A549 (cell line): ENCODE data around the gene CD200R1L. TPM values are rescaled to one million over a fixed set of nuclear protein-coding genes. Genes with fewer than 3 reads are reported as not detected.

Experiments used
- ATAC-seq, 2 experiments: fragments of 200-7000 bp in 1 of 2; fragments of >200 bp in 1 of 2; cut with Nextera tagmentation in 1 of 2; cut with Tn5 transposase in 1 of 2; 3 replicates each; pipeline versions ENCODE4 v1.8.0 to v1.9.1; 2018 to 2020; ENCODE audit warnings: mild to moderate bottlenecking in 1 of 2, moderate library complexity in 1 of 2
- CTCF ChIA-PET: fragments of 300-600 bp; sonication (Branson Sonifier 250); formaldehyde crosslinking; extraction: SDS; loops from one replicate; lab custom pipeline; 2021; ENCODE audit warnings: antibody characterized with exemption, inconsistent platforms; lab: Yijun Ruan, JAX
- POLR2A ChIA-PET: fragments of 350-600 bp; formaldehyde crosslinking; extraction: SDS; loops from one replicate; lab custom pipeline; 2021; ENCODE audit warnings: antibody characterized with exemption, inconsistent platforms; lab: Yijun Ruan, JAX
- DNase-seq, 2 experiments: peaks; one replicate each; pipeline versions ENCODE4 v3.0.0 to v3.0.0-alpha.2; 2011 to 2016; ENCODE audit warnings: low read depth in 1 of 2, low spot score in 1 of 2
- FAIRE-seq: peaks from 2 replicates; lab custom pipeline; 2011; peaks lifted over from hg19 to GRCh38; lab: Jason Lieb, UNC
- H3K27ac ChIP-seq, 2 experiments: fragments of >200 bp; sonication (Bioruptor Twin); formaldehyde crosslinking; 3 replicates each; pipeline ENCODE4 v1.5.1; 2016 to 2017
- H3K4me1 ChIP-seq: fragments of >200 bp; sonication (Bioruptor Twin); formaldehyde crosslinking; 3 replicates; pipeline ENCODE4 v1.6.1; 2016
- H3K4me2 ChIP-seq: fragments of >200 bp; sonication (Bioruptor Twin); formaldehyde crosslinking; 3 replicates; pipeline ENCODE4 v1.6.1; 2016
- H3K4me3 ChIP-seq: fragments of >200 bp; sonication (Bioruptor Twin); formaldehyde crosslinking; 3 replicates; pipeline ENCODE4 v1.5.1; 2016
- H3K9me3 ChIP-seq: fragments of >200 bp; sonication (Bioruptor Twin); formaldehyde crosslinking; 3 replicates; pipeline ENCODE4 v1.6.1; 2016
- ATOH8 ChIP-seq: fragments of 250-450 bp; sonication (Bioruptor Pico); IDR thresholded peaks from 2 replicates; pipeline ENCODE4 v1.5.0; 2020; ENCODE audit warnings: low read depth, mild to moderate bottlenecking, moderate library complexity
- BCL3 ChIP-seq: fragments of >200 bp; sonication (Bioruptor Twin); formaldehyde crosslinking; IDR thresholded peaks from 3 replicates; pipeline ENCODE4 v1.6.1; 2016
- CBX2 ChIP-seq: fragments of 200-600 bp; sonication (generic); IDR thresholded peaks from 2 replicates; pipeline ENCODE4 v1.6.1; 2016; ENCODE audit warnings: low read depth, mild to moderate bottlenecking, borderline replicate concordance
- CEBPB ChIP-seq, 2 experiments: fragments of >200 bp in 1 of 2; sonication (Bioruptor Twin) in 1 of 2; formaldehyde crosslinking in 1 of 2; IDR thresholded peaks; 2 replicates each; pipeline ENCODE4 v1.6.1; 2012 to 2016
- EHMT2 ChIP-seq: fragments of 200-600 bp; sonication (generic); IDR thresholded peaks from 2 replicates; pipeline ENCODE4 v1.6.1; 2016; ENCODE audit warnings: antibody characterized with exemption, low read depth, mild to moderate bottlenecking, moderate library complexity
- EP300 ChIP-seq, 2 experiments: fragments of >200 bp; sonication (Bioruptor Twin); formaldehyde crosslinking; IDR thresholded peaks; 2 replicates in 1 of 2; 3 replicates in 1 of 2; pipeline ENCODE4 v1.6.1; 2016 to 2017
- ESRRA ChIP-seq: fragments of 150-350 bp; IDR thresholded peaks from 2 replicates; pipeline ENCODE4 v1.6.1; 2014; ENCODE audit warnings: mild to moderate bottlenecking, low read length, borderline replicate concordance
- FOSL2 ChIP-seq, 2 experiments: fragments of 450-650 bp in 1 of 2; fragments of >200 bp in 1 of 2; sonication (Bioruptor Twin) in 1 of 2; formaldehyde crosslinking; IDR thresholded peaks; 2 replicates each; pipeline versions ENCODE4 v1.5.0 to v1.6.1; 2016 to 2020; ENCODE audit warnings: mild to moderate bottlenecking in 1 of 2, moderate library complexity in 1 of 2
- FOXS1 ChIP-seq: fragments of 250-450 bp; sonication (Bioruptor Pico); IDR thresholded peaks from 2 replicates; pipeline ENCODE4 v1.5.0; 2020; ENCODE audit warnings: mild to moderate bottlenecking, moderate library complexity
- GATA3 ChIP-seq: IDR thresholded peaks from 2 replicates; pipeline ENCODE4 v1.6.1; 2012; ENCODE audit warnings: borderline replicate concordance
- HES2 ChIP-seq: fragments of >200 bp; sonication (Bioruptor Twin); formaldehyde crosslinking; IDR thresholded peaks from 2 replicates; pipeline ENCODE4 v1.6.1; 2016
- JUN ChIP-seq, 2 experiments: fragments of >200 bp; sonication (Bioruptor Twin); formaldehyde crosslinking; IDR thresholded peaks; 2 replicates in 1 of 2; 3 replicates in 1 of 2; pipeline ENCODE4 v1.6.1; 2016 to 2017
- JUNB ChIP-seq: fragments of >200 bp; sonication (Bioruptor Twin); formaldehyde crosslinking; IDR thresholded peaks from 2 replicates; pipeline ENCODE4 v1.6.1; 2016
- KDM5A ChIP-seq: fragments of 200-600 bp; sonication (generic); IDR thresholded peaks from 2 replicates; pipeline ENCODE4 v1.6.1; 2016; ENCODE audit warnings: antibody characterized with exemption, mild to moderate bottlenecking
- MAFK ChIP-seq: fragments of 450-650 bp; IDR thresholded peaks from 2 replicates; pipeline ENCODE4 v1.6.1; 2014; ENCODE audit not compliant: partially characterized antibody
- MAX ChIP-seq: IDR thresholded peaks from 2 replicates; pipeline ENCODE4 v1.6.1; 2012
- RARB ChIP-seq: fragments of 250-450 bp; sonication (Bioruptor Pico); IDR thresholded peaks from 2 replicates; pipeline ENCODE4 v1.8.0; 2021; ENCODE audit warnings: mild to moderate bottlenecking, moderate library complexity
- SMC3 ChIP-seq: fragments of >200 bp; sonication (Bioruptor Twin); formaldehyde crosslinking; IDR thresholded peaks from 3 replicates; pipeline ENCODE4 v1.6.1; 2018; ENCODE audit warnings: inconsistent platforms
- ZC3H11A ChIP-seq: fragments of 450-650 bp; IDR thresholded peaks from 2 replicates; pipeline ENCODE4 v1.6.1; 2014; ENCODE audit warnings: antibody characterized with exemption, mild to moderate bottlenecking
- ZNF302 ChIP-seq: fragments of 250-450 bp; sonication (Bioruptor Pico); IDR thresholded peaks from 2 replicates; pipeline ENCODE4 v1.9.0; 2021; ENCODE audit warnings: inconsistent platforms, mild to moderate bottlenecking, moderate library complexity
- WGBS: methylation state at CpG from one replicate; pipeline ENCODE4 v1.1.6; 2017; ENCODE audit errors: missing lambda C conversion rate; 5-methylcytosine and 5-hydroxymethylcytosine counted together
- polyA plus RNA-seq, 4 experiments: library from polyadenylated mRNA; depleted of rRNA in 3 of 4; stranded (reverse); fragments of >200 nt; fragmentation: RNase III in 1 of 4; extraction: RNeasy Plus Mini Kit Qiagen cat#74134 plus additional on column Dnase treatment in 1 of 4; gene quantifications; 2 replicates in 3 of 4; 3 replicates in 1 of 4; pipeline ENCODE4 v1.2.3, GENCODE V29; 2011 to 2017

CD200R1L gene
- polyA plus RNA-seq, 2 of the 4 experiments (the other 2 are of a cell fraction) = 0.10 TPM; not detected in 1

GRCh38 chr3:112781599-112781998 lies 65.1 kb downstream of the CD200R1L start:
- 79% methylated on average over 1 of the region's 1 CpG for WGBS
- POLR2A ChIA-PET = no interaction called here
- TF ChIP-seq EHMT2 (no peak), ZNF302 (CRISPR knock-in tag) (no peak), FOSL2 (IDR thresholded peaks at IDR 0.05) (no peak), FOSL2 (CRISPR knock-in tag; IDR thresholded peaks at IDR 0.05) (peak; percentile 18; the same call in 1 of the 2 replicates)
- TF ChIP-seq, all 56 proteins: peak for 1
- H3K9me3 ChIP-seq = no peaks in the 10 kb centered on the region
- no peak for FAIRE-seq
- H3K4me1 ChIP-seq = peaks cover 55% of the 10 kb centered on the region
- no peak for DNase-seq
- peak in 1 of 2 experiments; percentile 45; a peak in 3 of 6 replicates for ATAC-seq
- H3K27ac ChIP-seq = peak overlapping the region; percentile 83 to 87; a peak in 5 of 6 replicates
- no peak overlapping the region for H3K4me3 ChIP-seq
- CTCF ChIA-PET = interaction anchor here (1.2 to 3.1 kb wide), 6 partner anchors 29 to 198 kb away, joined by 3 to 27 read pairs (median 3); no protein-coding TSS in a partner anchor
- 0 out of 3 replicates have a peak overlapping the region, but pooled peaks have one; percentile 63 for H3K4me2 ChIP-seq

GRCh38 chr3:112779558-112780480 lies 66.8 kb downstream of the CD200R1L start:
- Histone ChIP-seq H3K4me2 (peak overlapping the region; percentile 63), H3K4me3 (no peak overlapping the region), H3K4me1 (peaks cover 73% of the 10 kb centered on the region), H3K27ac (peak overlapping the region; percentile 87 to 88), H3K9me3 (no peaks in the 10 kb centered on the region)
- TF ChIP-seq CBX2 = no peak
- TF ChIP-seq MAFK = peak; percentile 55
- 31% methylated on average over 3 of the region's 3 CpGs for WGBS
- FAIRE-seq (peak; percentile 32), DNase-seq (peak in 1 of 2 experiments; percentile 68), ATAC-seq (peak; percentile 17 to 28; a peak in 3 of 6 replicates)
- ChIA-PET POLR2A (interaction anchor here (1.0 to 1.3 kb wide), 3 partner anchors 20 to 138 kb away, joined by 3 to 4 read pairs (median 3); no protein-coding TSS in a partner anchor), CTCF (interaction anchor here (0.8 to 4.9 kb wide), 8 partner anchors 16 to 198 kb away, joined by 3 to 34 read pairs (median 6); no protein-coding TSS in a partner anchor)

GRCh38 chr3:112779011-112779410 lies 67.7 kb downstream of the CD200R1L start:
- FAIRE-seq = no peak
- no peak for DNase-seq
- ChIA-PET CTCF (interaction anchor here (0.8 to 4.9 kb wide), 7 partner anchors 11 to 197 kb away, joined by 3 to 34 read pairs (median 7); no protein-coding TSS in a partner anchor), POLR2A (interaction anchor here (1.0 to 2.1 kb wide), 4 partner anchors 30 to 137 kb away, joined by 3 to 14 read pairs (median 4); no protein-coding TSS in a partner anchor)
- Histone ChIP-seq H3K27ac (peak overlapping the region; percentile 87 to 88), H3K4me2 (peak overlapping the region; percentile 63), H3K4me1 (peaks cover 80% of the 10 kb centered on the region), H3K9me3 (no peaks in the 10 kb centered on the region)
- ATAC-seq = no peak
- TF ChIP-seq KDM5A (no peak), MAFK (peak; percentile 63)
- TF ChIP-seq, all 56 proteins: peak for 1
- no peak overlapping the region for H3K4me3 ChIP-seq

- Histone ChIP-seq H3K27ac (peak overlapping the region; percentile 87 to 96), H3K9me3 (no peaks in the 10 kb centered on the region), H3K4me2 (peak overlapping the region; percentile 63)
- ATAC-seq = peak; percentile 67 to 72
- peak in 1 of 2 experiments; percentile 84 for DNase-seq
- 4% methylated on average over 5 of the region's 5 CpGs for WGBS
- POLR2A ChIA-PET = interaction anchor here (1.4 to 2.1 kb wide), 2 partner anchors 101 to 137 kb away, joined by 4 to 14 read pairs; no protein-coding TSS in a partner anchor
- TF ChIP-seq CBX2 = no peak
- peak; percentile 68; the same call in 1 of the 2 replicates for TF ChIP-seq RARB (CRISPR knock-in tag)
- TF ChIP-seq MAX = 0 out of 2 replicates have a peak, but pooled peaks have one; percentile 25
- TF ChIP-seq EP300 (IDR thresholded peaks at IDR 0.05) = peak; percentile 53 to 59; a peak in 3 of 5 replicates
- peak; percentile 71; the same call in 1 of the 2 replicates for TF ChIP-seq GATA3
- TF ChIP-seq HES2 = peak; percentile 74
- no peak for TF ChIP-seq ESRRA
- peak; percentile 65; the same call in 1 of the 2 replicates for TF ChIP-seq FOXS1 (CRISPR knock-in tag)
- peak; percentile 8; the same call in 2 of the 3 replicates for TF ChIP-seq SMC3
- TF ChIP-seq JUN (IDR thresholded peaks at IDR 0.05) = peak; percentile 45 to 89; a peak in 3 of 5 replicates
- TF ChIP-seq BCL3 = peak; percentile 47; the same call in 1 of the 3 replicates
- peak; percentile 84 for TF ChIP-seq FOSL2 (IDR thresholded peaks at IDR 0.05)
- TF ChIP-seq FOSL2 (CRISPR knock-in tag; IDR thresholded peaks at IDR 0.05) = peak; percentile 94
- no peak for TF ChIP-seq ATOH8 (CRISPR knock-in tag)
- TF ChIP-seq JUNB = peak; percentile 96
- TF ChIP-seq ZC3H11A = no peak
- peak; percentile 89 to 95 for TF ChIP-seq CEBPB (IDR thresholded peaks at IDR 0.05)
- TF ChIP-seq, all 56 proteins: peak for 12
- peak; percentile 98 for FAIRE-seq
- no peak overlapping the region for H3K4me3 ChIP-seq
- CTCF ChIA-PET = interaction anchor here (0.9 to 4.9 kb wide), 7 partner anchors 12 to 135 kb away, joined by 3 to 34 read pairs (median 7); no protein-coding TSS in a partner anchor
- H3K4me1 ChIP-seq = peaks cover 85% of the 10 kb centered on the region
Observed at GRCh38 chr3:112778353-112778948, 68.2 kb downstream of the CD200R1L start.
